ENCODE measurements around the gene PNMA6E. TPM values are rescaled to one million over a fixed set of nuclear protein-coding genes. Genes with fewer than 3 reads are reported as not detected.
A peak's percentile ranks its signal among the peaks of the same experiment; 100 is the strongest.
"Not testable (repeated sequence)": the region's sequence is repeated elsewhere in the genome, so short reads cannot be mapped to it uniquely, and the experiment has no call there.

PNMA6E gene
- polyA plus RNA-seq, 6 donors from 2014 or later = not detected

DNA sequence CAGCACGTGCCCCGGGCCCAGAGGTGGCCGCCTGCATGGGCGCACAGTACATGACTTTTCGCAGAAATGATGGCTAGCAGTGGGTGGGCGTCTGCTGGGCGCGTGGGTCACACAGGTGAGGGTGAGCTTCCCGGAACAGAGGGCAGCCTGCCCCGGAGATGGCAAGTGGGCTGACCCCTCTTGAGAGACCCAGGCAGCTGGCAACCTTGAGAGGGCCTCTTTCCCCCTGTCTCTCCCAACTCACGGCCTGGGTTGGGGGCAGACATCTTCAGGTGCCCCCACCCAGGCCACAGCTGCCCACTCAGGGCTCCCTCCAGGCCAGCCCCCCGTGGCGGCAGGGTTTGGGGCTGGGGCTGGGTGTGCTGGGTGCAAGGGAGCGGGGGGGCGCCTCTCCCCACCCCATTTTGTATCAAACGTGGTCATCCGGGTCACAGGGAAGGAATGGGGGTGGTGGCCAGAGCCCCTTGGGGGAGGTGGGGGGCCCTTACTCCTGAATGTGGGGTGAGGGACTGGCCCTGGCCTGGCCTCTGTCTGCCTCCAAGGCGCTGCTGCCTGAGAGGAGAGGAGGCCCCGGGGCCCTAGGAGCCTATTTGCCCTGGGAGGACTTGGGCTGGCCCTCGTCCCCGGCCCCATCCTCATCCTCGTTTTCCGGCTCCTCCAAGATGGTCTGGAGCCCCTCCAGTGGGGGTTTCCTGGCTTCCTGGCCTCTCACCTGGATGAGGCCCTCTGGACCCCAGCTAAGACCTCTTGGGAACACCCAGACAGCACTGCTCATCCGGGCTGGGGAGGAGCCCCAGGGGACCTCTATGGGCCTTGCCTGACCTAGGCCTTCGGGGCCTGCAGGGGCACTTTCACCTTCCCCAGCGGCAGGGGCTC is 4.6 kb downstream of the PNMA6E start:
- no peak for DNase-seq
- H3K4me1 Mint-ChIP-seq = no peaks in the 10 kb centered on the region
- H3K27ac Mint-ChIP-seq = no peak overlapping the region
- H3K9me3 Mint-ChIP-seq = peaks cover 0 to 6% (median 0%) of the 10 kb centered on the region in 7 donors
- no peaks in the 10 kb centered on the region for H3K36me3 Mint-ChIP-seq
- H3K27me3 Mint-ChIP-seq = peaks cover 0 to 5% (median 3%) of the 10 kb centered on the region in 3 donors
- no peak for ATAC-seq (ENCODE audit: low read depth in 2 of 2)
- no peak overlapping the region for H3K4me3 Mint-ChIP-seq

DNA sequence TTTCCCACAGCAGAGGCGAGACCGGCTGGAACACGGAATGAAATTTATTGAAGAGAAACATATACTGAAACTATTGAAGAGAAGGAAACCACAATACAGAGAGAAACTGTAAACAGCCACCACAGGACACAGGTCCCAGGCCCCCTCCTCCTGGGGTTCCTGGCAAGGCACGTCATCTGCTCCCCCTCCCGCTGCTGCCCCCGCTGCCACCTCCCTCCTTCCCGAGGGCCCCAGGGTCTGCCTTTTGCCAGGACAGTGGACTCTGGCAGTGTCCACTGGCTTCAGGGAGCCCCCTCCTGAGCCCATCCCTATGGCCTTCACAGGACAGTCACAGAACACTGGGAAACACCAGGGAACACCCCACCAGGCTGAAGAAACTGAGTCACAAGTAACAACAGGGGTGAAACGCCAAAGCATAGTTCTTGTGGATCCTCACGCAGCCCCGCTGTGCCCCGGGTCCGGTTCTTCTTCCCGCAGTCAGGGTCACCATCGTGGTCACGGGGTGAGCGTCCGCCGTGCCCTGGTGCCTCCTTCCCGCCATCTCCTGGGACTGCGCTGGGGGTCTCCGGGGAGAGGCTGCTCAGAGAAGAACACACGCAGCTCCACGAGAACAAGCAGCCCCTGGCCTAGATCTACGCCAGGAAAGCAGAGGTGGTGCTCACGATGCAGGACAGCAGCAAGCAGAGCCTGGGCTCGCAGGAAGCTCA is 5.4 kb downstream of the PNMA6E start:
- Mint-ChIP-seq H3K27ac (peak overlapping the region in 1 of 6 donors; percentile 56), H3K36me3 (no peaks in the 10 kb centered on the region), H3K4me3 (no peak overlapping the region), H3K9me3 (peaks cover 0 to 3% (median 0%) of the 10 kb centered on the region in 7 donors), H3K27me3 (peaks cover 0 to 5% (median 3%) of the 10 kb centered on the region in 3 donors), H3K4me1 (no peaks in the 10 kb centered on the region)
- DNase-seq (no peak), ATAC-seq (ENCODE audit: low read depth in 2 of 2) (no peak)

GRCh38 chrX:153394612-153395011 is 6.5 kb downstream of the PNMA6E start:
- Mint-ChIP-seq H3K27me3 (peaks cover 0 to 5% (median 3%) of the 10 kb centered on the region in 3 donors), H3K4me3 (no peak overlapping the region), H3K9me3 (peaks cover 0 to 3% (median 0%) of the 10 kb centered on the region in 7 donors), H3K4me1 (no peaks in the 10 kb centered on the region), H3K36me3 (no peaks in the 10 kb centered on the region), H3K27ac (no peak overlapping the region)
- DNase-seq (no peak), ATAC-seq (ENCODE audit: low read depth in 2 of 2) (no peak)

- Mint-ChIP-seq H3K36me3 (no peaks in the 10 kb centered on the region), H3K9me3 (peaks cover 0 to 1% (median 0%) of the 10 kb centered on the region in 7 donors), H3K4me3 (no peak overlapping the region), H3K27ac (no peak overlapping the region), H3K4me1 (no peaks in the 10 kb centered on the region), H3K27me3 (peaks cover 0 to 3% (median 0%) of the 10 kb centered on the region in 3 donors)
- DNase-seq (no peak), ATAC-seq (ENCODE audit: low read depth in 2 of 2) (no peak)
Measured at GRCh38 chrX:153392642-153393321, 8.4 kb downstream of the PNMA6E start.

DNA sequence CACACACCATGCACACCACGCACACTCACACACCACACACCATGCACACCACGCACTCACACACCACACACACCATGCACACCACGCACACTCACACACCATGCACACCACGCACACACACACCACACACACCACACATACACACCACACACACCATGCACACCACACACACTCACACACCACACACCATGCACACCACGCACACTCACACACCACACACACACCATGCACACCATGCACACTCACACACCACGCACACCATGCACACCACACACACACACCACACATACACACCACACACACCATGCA is 11.7 kb downstream of the PNMA6E start:
- H3K27ac Mint-ChIP-seq; H3K4me1 Mint-ChIP-seq; ATAC-seq (ENCODE audit: low read depth in 2 of 2); H3K36me3 Mint-ChIP-seq; DNase-seq; H3K27me3 Mint-ChIP-seq; H3K9me3 Mint-ChIP-seq; H3K4me3 Mint-ChIP-seq: not testable (repeated sequence)

- H3K27me3 Mint-ChIP-seq = peaks cover 0 to 6% (median 0%) of the 10 kb centered on the region in 3 donors
- peaks cover 0 to 6% (median 0%) of the 10 kb centered on the region in 3 donors for H3K4me1 Mint-ChIP-seq
- H3K4me3 Mint-ChIP-seq = no peak overlapping the region
- DNase-seq = no peak
- H3K9me3 Mint-ChIP-seq = no peaks in the 10 kb centered on the region
- no peak for ATAC-seq (ENCODE audit: low read depth in 2 of 2)
- H3K27ac Mint-ChIP-seq = no peak overlapping the region
- H3K36me3 Mint-ChIP-seq = no peaks in the 10 kb centered on the region
Measured at GRCh38 chrX:153388722-153389459, 12.3 kb downstream of the PNMA6E start.

DNA sequence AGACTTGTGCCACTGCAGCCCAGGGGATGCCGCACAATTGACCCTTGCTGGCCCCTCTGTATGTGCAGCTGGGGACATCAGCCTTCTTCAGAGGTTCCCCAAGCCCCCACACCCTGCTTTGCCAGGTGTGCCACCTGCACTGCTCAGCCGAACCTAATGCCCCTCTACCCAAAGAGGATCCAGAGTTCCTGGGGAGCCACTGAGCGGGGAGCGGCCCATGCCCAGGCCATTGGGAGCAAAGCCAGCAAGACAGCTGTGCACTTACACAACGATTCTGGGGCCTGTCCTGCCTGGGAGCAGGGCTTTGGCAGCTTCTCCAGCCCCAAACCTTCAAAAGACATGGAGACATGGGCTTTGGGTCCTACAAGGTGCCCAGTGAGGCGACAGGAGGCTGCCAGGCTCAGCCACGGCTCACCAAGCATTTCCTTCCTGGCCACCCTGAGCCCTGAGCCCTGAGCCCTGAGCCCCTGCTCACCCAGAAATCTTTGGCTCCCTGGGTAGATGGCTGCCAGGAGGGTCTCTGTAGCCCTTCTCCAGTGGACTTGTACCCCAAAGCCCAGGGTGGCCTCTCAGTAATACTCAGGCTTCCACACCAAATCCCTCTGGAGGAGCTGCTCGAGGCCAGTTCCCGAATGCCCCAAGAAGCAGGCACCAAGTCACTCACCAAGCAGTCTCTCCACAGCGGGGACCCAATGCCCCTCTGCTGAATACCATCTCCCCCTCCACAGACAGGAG is 13.0 kb downstream of the PNMA6E start:
- no peak for ATAC-seq (ENCODE audit: low read depth in 2 of 2)
- H3K36me3 Mint-ChIP-seq = no peaks in the 10 kb centered on the region
- H3K9me3 Mint-ChIP-seq = no peaks in the 10 kb centered on the region
- H3K27me3 Mint-ChIP-seq = peaks cover 0 to 6% (median 0%) of the 10 kb centered on the region in 3 donors
- DNase-seq = no peak
- no peak overlapping the region for H3K4me3 Mint-ChIP-seq
- no peak overlapping the region for H3K27ac Mint-ChIP-seq
- peaks cover 0 to 6% (median 0%) of the 10 kb centered on the region in 3 donors for H3K4me1 Mint-ChIP-seq

- Mint-ChIP-seq H3K4me3 (no peak overlapping the region), H3K4me1 (peaks cover 0 to 6% (median 0%) of the 10 kb centered on the region in 3 donors), H3K9me3 (no peaks in the 10 kb centered on the region), H3K36me3 (no peaks in the 10 kb centered on the region), H3K27ac (no peak overlapping the region), H3K27me3 (peaks cover 0 to 6% (median 0%) of the 10 kb centered on the region in 3 donors)
- ATAC-seq (ENCODE audit: low read depth in 2 of 2) = no peak
- DNase-seq = no peak
Measured at GRCh38 chrX:153387345-153387744, 13.8 kb downstream of the PNMA6E start.

DNA sequence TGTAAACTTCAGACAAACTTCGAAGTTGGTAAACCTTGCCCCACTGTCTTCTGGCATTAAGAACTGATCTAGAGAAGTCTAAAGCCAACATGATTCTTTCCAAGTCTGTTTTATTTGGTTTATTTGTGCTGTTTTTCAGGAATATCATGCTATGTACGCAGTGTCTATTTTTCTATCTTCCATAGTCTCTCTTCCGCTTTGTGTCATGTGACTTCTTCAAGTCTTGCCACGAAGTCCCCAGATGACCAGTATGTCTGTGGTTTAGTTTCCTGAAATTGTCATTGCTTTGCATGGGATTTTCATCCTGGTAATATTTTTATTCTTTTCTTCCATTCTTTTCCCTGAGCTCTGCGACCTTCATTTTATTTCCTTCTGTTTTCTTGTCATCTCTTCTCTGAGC is 15.1 kb downstream of the PNMA6E start:
- H3K27ac Mint-ChIP-seq = no peak overlapping the region
- no peak overlapping the region for H3K4me3 Mint-ChIP-seq
- no peaks in the 10 kb centered on the region for H3K9me3 Mint-ChIP-seq
- peaks cover 0 to 6% (median 0%) of the 10 kb centered on the region in 3 donors for H3K4me1 Mint-ChIP-seq
- DNase-seq = no peak
- no peaks in the 10 kb centered on the region for H3K36me3 Mint-ChIP-seq
- H3K27me3 Mint-ChIP-seq = peaks cover 0 to 6% (median 0%) of the 10 kb centered on the region in 3 donors
- ATAC-seq (ENCODE audit: low read depth in 2 of 2) = no peak

GRCh38 chrX:153384973-153385372 is 16.2 kb downstream of the PNMA6E start:
- H3K36me3 Mint-ChIP-seq; ATAC-seq (ENCODE audit: low read depth in 2 of 2); H3K27ac Mint-ChIP-seq; H3K4me1 Mint-ChIP-seq; H3K9me3 Mint-ChIP-seq; H3K4me3 Mint-ChIP-seq; DNase-seq; H3K27me3 Mint-ChIP-seq: not testable (repeated sequence)

DNA sequence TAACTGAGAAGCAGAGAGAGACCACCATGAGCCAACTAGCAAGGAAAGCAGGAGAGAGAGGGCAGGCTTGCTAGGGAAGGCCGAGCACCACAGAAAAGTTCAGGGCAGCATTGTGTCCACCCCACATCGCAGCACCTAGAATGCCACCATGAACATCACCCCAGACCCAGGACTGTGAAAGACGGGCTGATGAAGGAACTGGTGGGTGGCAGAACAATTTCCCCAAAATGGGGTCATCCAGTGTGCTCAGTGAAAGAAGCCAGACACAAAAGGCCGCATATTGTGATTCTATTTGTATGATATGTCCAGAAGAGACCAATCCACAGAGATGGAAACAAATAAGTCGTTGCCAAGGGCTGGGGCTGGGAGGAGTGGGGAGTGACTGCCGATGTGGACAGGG is 16.8 kb downstream of the PNMA6E start:
- H3K27ac Mint-ChIP-seq = no peak overlapping the region
- ATAC-seq (ENCODE audit: low read depth in 2 of 2) = no peak
- no peak for DNase-seq
- H3K27me3 Mint-ChIP-seq = peaks cover 0 to 6% (median 0%) of the 10 kb centered on the region in 3 donors
- H3K4me1 Mint-ChIP-seq = peaks cover 0 to 6% (median 0%) of the 10 kb centered on the region in 3 donors
- H3K36me3 Mint-ChIP-seq = no peaks in the 10 kb centered on the region
- H3K4me3 Mint-ChIP-seq = no peak overlapping the region
- H3K9me3 Mint-ChIP-seq = no peaks in the 10 kb centered on the region

GRCh38 chrX:153382563-153383482 is 18.3 kb downstream of the PNMA6E start:
- ATAC-seq (ENCODE audit: low read depth in 2 of 2) (no peak), DNase-seq (no peak)
- no peaks in the 10 kb centered on the region for H3K36me3 Mint-ChIP-seq
- H3K9me3 Mint-ChIP-seq = peaks cover 0 to 2% (median 0%) of the 10 kb centered on the region in 7 donors
- H3K4me1 Mint-ChIP-seq = peaks cover 0 to 6% (median 0%) of the 10 kb centered on the region in 3 donors
- no peak overlapping the region for H3K27ac Mint-ChIP-seq
- H3K27me3 Mint-ChIP-seq = peaks cover 0 to 6% (median 0%) of the 10 kb centered on the region in 3 donors
- H3K4me3 Mint-ChIP-seq = no peak overlapping the region

Measured in naive B cell (primary cell).